HEK293T (cell line): ENCODE data around the gene LMX1B.

ENCODE experiments used
- ARNT ChIP-seq: fragments of 450-650 bp; IDR thresholded peaks from 2 replicates; pipeline ENCODE4 v1.6.1; 2017; ENCODE audit warnings: mild to moderate bottlenecking
- BHLHE40 ChIP-seq: fragments of 450-650 bp; IDR thresholded peaks from 2 replicates; pipeline ENCODE4 v1.6.1; 2016; ENCODE audit warnings: mild to moderate bottlenecking, moderate library complexity, borderline replicate concordance
- FOXK2 ChIP-seq: fragments of 450-650 bp; IDR thresholded peaks from 2 replicates; pipeline ENCODE4 v1.6.1; 2016; ENCODE audit warnings: mild to moderate bottlenecking
- LEF1 ChIP-seq: fragments of 450-650 bp; IDR thresholded peaks from 2 replicates; pipeline ENCODE4 v1.6.1; 2017; ENCODE audit warnings: mild to moderate bottlenecking, borderline replicate concordance
- NFRKB ChIP-seq: fragments of 450-650 bp; IDR thresholded peaks from 2 replicates; pipeline ENCODE4 v1.6.1; 2016; ENCODE audit warnings: mild to moderate bottlenecking, moderate library complexity
- ZNF384 ChIP-seq: fragments of 450-650 bp; IDR thresholded peaks from 2 replicates; pipeline ENCODE4 v1.6.1; 2016

GRCh38 chr9:126608551-126608950 lies 5.2 kb upstream of the LMX1B start:
- TF ChIP-seq FOXK2 (no peak), LEF1 (no peak), BHLHE40 (no peak), ZNF384 (no peak), ARNT (no peak), NFRKB (no peak)
